Ishikawa (cell line): ENCODE measurements around the gene CLDN6.

Source experiments
- CEBPB ChIP-seq: IDR thresholded peaks from 2 replicates; pipeline ENCODE4 v1.6.1; 2012
- CREB1 ChIP-seq: IDR thresholded peaks from 2 replicates; pipeline ENCODE4 v1.6.1; 2012; ENCODE audit warnings: low read depth
- EGR1 ChIP-seq: IDR thresholded peaks from 2 replicates; pipeline ENCODE4 v1.6.1; 2012
- EP300 ChIP-seq: IDR thresholded peaks from 2 replicates; pipeline ENCODE4 v1.6.1; 2012; ENCODE audit warnings: borderline replicate concordance
- FOXM1 ChIP-seq: IDR thresholded peaks from 2 replicates; pipeline ENCODE4 v1.6.1; 2012; ENCODE audit warnings: low read depth, borderline replicate concordance
- MAX ChIP-seq: IDR thresholded peaks from 2 replicates; pipeline ENCODE4 v1.6.1; 2012
- NFIC ChIP-seq: IDR thresholded peaks from 2 replicates; pipeline ENCODE4 v1.6.1; 2012
- RAD21 ChIP-seq: IDR thresholded peaks from 2 replicates; pipeline ENCODE4 v1.6.1; 2012; ENCODE audit warnings: low read depth
- REST ChIP-seq: IDR thresholded peaks from 2 replicates; pipeline ENCODE4 v1.6.1; 2012; ENCODE audit warnings: low read depth, mild to moderate bottlenecking
- TAF1 ChIP-seq: IDR thresholded peaks from 2 replicates; pipeline ENCODE4 v1.6.1; 2012; ENCODE audit warnings: low read depth, mild to moderate bottlenecking
- TCF12 ChIP-seq: IDR thresholded peaks from 2 replicates; pipeline ENCODE4 v1.6.1; 2012; ENCODE audit warnings: low read depth
- TEAD4 ChIP-seq: IDR thresholded peaks from 2 replicates; pipeline ENCODE4 v1.6.1; 2012
- USF1 ChIP-seq: IDR thresholded peaks from 2 replicates; pipeline ENCODE4 v1.6.1; 2012
- YY1 ChIP-seq: IDR thresholded peaks from 2 replicates; pipeline ENCODE4 v1.6.1; 2012; ENCODE audit warnings: low read depth
- ZBTB7A ChIP-seq: IDR thresholded peaks from 2 replicates; pipeline ENCODE4 v1.6.1; 2012; ENCODE audit warnings: low read depth

Gene CLDN6

GRCh38 chr16:3020247-3020603 is 2.2 kb upstream of the CLDN6 start, which contains the start of gene TNFRSF12A:
Gene TNFRSF12A, plus strand, starts transcription at chr16:3020368. Its CDS starts 30 bp downstream, at chr16:3020398.
- TF ChIP-seq REST (peak; percentile 29; the same call in 1 of the 2 replicates), TEAD4 (no peak; the same call in 1 of the 2 replicates), TAF1 (peak; percentile 88), EGR1 (peak; percentile 81), FOXM1 (no peak)

GRCh38 chr16:3019594-3020246 is 1.7 kb upstream of the CLDN6 start:
- TF ChIP-seq CREB1 (no peak), USF1 (no peak), ZBTB7A (peak; percentile 90), MAX (no peak), EP300 (no peak)

GRCh38 chr16:3017344-3017743 is 639 bp downstream of the CLDN6 start:
- TF ChIP-seq ZBTB7A: no peak
- TF ChIP-seq YY1: no peak
- no peak for TF ChIP-seq CREB1
- no peak for TF ChIP-seq REST
- TF ChIP-seq EP300: no peak

- TF ChIP-seq CEBPB (no peak), TAF1 (no peak), EGR1 (no peak), TEAD4 (no peak), YY1 (no peak), USF1 (no peak), TCF12 (no peak), FOXM1 (no peak), CREB1 (no peak)
These were observed 2.0 kb downstream of the CLDN6 start for GRCh38 chr16:3015865-3016521.

GRCh38 chr16:3014971-3015370 is 3.0 kb downstream of the CLDN6 start:
- TF ChIP-seq MAX (no peak), CREB1 (no peak), REST (no peak), USF1 (no peak), NFIC (no peak), YY1 (no peak), RAD21 (no peak), EGR1 (no peak), TCF12 (no peak), ZBTB7A (no peak), TEAD4 (no peak), TAF1 (no peak), CEBPB (no peak), FOXM1 (no peak), EP300 (no peak)
